HG02973 (cell line): ENCODE measurements around the gene BFAR.
"Not testable (repeated sequence)": the region's sequence is repeated elsewhere in the genome, so short reads cannot be mapped to it uniquely, and the experiment has no call there.

ENCODE experiments used
- ATAC-seq: cut with Tn5 transposase; IDR thresholded peaks from one replicate; pipeline ENCODE4 v1.9.1; 2021; ENCODE audit warnings: moderate library complexity; ENCODE audit not compliant: unreplicated experiment

BFAR gene, protein sequence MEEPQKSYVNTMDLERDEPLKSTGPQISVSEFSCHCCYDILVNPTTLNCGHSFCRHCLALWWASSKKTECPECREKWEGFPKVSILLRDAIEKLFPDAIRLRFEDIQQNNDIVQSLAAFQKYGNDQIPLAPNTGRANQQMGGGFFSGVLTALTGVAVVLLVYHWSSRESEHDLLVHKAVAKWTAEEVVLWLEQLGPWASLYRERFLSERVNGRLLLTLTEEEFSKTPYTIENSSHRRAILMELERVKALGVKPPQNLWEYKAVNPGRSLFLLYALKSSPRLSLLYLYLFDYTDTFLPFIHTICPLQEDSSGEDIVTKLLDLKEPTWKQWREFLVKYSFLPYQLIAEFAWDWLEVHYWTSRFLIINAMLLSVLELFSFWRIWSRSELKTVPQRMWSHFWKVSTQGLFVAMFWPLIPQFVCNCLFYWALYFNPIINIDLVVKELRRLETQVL

DNA sequence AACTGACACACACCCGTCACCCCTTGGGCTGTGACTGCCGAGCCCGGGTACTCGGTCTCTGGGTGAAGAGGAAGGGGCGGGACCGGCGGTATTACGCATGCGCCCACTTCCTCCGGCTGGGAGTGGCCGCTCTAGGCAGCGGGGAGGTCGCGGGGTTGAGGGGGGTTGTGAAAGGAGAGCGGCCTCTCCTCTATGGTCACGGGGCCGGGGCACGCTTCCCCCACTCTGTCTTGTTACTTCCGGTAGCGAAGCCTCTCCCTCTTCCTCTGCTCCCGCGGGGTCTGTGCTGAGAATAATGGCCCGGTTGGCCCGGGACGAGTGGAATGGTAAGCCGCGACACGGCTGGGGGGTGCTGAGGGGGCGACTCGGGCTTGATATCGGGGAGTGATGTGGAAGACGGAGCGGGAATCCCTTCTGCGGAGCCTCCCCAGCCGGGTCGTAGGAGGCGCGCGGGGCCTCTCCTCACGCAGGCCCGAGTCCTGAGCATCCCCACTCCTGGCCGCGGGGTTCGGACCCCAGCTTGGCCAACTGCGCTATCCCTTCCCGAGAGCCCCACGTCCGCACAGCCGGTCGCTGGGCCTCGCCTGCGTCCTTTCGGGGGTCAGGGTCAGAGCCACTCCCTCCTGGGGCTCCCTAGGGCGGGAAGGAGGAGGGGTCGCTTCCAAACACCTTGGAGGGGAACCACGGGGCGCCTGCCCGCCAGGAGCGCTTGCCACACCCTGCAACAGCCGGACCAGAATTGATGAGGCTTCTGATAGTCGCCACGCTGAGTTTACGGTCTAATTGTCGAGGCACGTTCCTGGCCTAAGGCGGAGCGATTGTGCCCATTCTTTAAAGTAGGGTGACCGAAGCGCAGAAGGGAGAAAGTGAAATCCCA lies at the start of gene BFAR:
TSS of gene BFAR (plus strand) at position 259 of the 877 bp plus-strand sequence. CDS start 11,396 bp downstream, outside the sequence.
- peak; percentile 72 for ATAC-seq

DNA sequence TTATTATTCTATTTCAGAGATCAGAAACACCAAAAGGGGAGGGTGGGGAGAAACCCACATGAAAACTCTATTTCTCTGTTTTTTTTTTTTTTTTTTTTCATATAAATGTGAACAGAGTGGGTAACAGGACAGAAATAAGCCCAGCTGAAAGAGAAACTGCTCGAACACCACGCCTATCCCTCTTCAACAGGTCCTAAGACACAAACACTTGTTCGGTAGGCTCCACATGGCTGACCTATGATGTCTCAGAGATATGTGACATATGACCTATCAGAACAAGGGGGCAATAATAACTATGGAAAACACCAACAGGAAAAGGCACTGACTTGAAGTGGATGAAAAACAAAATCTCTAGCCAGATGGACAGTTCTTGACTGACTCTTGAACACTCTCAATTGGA lies 47.5 kb upstream of the BFAR start:
- ATAC-seq, result no peak

DNA sequence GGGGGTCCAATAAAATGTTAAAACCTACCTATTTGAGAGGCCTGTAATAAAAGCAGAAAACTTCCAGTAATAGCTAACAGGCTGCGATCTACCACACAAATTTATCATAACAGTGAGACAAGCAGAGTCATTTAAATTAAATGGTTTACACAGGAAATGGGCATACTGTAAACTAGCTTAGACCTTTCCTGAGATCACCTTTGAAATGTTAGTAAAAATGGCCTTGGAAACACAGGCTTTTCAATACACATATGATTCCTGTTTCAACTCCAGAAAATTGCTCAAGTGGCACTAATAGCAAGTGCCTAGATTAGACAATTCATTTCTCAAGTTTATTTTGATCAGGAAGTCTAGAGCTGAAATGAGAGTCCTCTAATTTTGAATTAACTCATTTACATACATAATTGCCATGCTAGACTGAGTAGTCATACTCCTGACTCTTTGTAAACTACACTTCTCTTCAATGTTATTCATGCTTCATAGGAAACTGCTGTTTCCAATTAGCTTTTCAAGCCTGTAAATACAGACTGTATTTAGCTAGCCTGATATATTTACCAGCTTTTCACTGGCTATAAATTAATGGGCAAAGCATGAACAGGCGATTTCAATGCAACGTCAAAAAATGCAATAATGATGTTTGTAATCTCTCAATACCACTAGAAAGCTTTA lies 46.0 kb upstream of the BFAR start:
- ATAC-seq, result no peak

DNA sequence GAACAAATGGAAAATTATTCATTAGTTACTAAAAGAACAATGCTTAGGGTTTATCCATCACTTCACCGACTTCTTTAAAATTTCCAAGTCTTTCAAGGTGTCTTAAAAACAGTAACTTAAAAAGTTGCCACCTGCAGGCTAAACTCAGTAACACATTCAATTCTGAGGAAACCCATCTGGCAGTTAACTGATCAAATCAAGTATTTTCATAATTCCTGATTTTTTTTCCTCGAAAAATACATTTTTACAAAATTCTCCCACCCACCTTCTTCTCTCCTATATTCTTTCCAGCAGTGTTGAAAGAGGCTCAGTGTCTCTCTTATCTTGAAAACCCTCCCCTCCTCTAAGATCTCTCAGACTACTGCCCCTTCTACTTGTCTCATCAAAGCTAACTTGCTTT lies 32.6 kb upstream of the BFAR start:
- ATAC-seq, result no peak

DNA sequence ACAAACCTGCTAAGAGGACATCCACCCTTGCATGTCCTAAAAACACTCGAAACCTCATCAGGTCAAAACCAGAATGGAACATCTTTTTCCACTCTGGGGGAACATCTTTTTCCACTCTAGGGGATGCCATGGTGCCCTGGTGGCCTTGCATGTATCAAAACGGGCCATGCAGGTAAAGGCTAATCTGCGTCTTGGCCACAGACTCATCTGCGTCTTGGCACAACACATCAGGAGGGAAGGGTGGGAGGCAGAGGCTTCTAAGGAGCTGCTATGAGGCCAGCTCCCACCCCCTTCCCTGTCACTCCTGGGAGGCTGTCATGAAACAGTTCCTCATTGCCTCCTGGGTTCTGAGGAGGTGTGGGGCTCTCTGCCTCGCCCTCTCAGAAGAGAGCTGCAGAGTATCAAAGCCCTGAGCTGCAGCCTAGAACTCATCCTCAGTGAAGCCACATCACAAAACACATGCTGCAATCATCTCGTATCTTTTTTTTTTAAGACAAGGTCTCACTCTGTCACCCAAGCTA lies 30.2 kb upstream of the BFAR start:
- ATAC-seq, result no peak

DNA sequence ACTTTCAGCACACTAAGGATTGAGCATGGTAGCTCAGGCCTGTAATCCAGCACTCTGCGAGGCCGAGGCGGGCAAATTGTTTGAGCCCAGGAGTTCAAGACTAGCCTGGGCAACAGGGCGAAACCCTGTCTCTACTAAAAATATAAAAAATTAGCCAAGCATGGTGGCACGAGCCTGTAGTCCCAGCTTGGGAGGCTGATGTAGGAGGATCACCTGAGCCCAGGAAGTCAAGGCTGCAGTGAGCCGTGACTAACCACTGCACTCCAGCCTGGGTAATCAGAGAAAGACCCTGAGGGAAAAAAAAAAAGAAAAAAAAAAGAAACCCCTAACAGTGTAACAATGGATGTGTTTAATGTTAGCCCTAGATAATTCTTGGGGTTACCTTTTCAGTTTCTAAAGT lies 26.6 kb upstream of the BFAR start:
- no peak for ATAC-seq

DNA sequence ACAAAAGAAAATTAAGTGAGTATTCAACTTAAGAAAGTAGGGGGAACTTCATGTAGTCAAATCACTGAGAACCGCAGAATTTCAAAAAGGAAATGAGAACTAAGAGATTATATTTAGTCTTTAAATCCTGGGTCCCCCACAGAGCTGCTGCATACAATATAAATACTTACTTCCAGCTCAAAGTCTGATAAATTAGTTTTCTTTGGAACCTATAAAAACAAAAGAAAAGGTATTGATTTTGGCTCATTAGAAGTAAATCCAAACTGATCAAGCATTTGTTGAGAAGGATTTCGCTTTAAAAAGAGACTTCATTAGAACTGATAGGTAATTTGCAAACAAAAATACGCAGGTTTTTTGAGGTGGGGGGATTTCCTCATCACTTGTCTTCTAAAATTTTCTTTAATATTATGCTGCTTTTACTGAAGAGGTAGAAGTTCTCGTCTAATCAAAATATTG lies 24.6 kb upstream of the BFAR start:
- ATAC-seq, result no peak

DNA sequence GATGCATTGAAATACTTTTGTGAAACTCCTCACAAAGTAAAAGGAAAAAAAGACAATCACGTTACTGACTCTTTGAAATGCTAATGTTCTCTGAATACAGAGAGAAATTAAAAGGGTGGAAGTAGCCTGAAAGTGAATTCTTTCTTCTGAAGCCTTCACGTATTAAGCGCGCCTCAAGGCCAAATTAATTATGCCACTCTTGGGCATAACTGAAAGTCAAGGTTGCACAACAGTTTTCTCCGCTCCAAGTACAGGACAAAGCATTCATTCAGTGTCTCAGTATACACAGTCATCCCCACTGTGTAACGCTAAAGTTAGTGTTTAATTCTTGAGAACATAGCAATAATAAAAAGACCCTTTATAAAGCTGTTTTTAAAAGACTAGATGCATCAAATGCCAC lies 24.1 kb upstream of the BFAR start:
- no peak for ATAC-seq

DNA sequence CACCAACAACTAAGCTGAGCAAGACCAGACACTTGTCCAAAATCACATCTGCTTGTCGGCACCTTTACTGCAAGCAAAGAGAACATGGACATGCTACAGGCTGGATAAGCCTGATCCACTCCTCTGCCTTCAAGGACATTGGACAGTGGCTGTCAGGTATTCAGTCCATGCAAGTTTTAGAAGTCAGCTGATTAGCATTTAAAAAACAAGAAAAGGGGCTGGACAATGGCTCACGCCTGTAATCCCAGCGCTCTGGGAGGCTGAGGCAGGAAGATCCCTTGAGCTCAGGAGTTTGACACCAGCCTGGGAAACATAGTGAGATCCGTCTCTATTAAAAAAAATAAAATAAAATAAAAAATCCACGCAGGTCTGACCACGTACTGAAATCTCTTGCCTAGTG lies 23.0 kb upstream of the BFAR start:
- no peak for ATAC-seq

DNA sequence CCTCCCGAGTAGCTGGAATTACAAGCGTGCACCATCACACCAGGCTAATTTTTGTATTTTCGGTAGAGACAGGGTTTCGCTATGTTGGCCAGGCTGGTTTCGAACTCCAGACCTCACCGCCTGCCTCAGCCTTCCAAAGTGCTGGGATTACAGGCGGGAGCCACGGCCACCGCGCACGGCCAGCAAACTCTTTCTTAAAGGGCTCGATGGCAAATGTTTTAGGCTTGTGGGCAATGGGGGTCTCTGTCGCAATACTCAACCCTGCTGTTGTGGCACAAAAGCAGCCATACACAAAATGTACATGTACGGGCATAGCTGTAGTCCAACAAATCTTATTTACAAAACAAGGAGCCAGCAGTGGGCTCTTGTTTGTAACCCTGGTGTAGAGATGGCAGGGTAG lies 21.1 kb upstream of the BFAR start:
- no peak for ATAC-seq

DNA sequence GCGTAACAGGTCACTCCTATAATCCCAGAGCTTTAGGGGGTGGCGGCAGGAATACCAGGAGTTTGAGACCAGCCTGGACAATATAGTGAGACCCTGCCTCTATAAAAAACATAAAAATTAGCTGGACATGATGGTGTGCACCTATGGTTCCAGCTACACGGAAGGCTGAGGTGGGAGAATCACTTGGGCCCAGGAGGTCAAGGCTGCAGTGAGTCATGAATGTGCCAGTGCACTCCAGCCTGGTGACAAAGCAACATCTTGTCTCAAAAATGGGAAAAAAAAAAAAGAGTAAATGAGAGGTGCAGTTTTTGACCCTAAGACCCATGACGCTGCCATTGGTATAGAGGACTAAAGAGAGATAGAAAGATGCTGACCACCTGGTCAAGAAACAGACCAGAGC lies 18.8 kb upstream of the BFAR start:
- ATAC-seq, result no peak

DNA sequence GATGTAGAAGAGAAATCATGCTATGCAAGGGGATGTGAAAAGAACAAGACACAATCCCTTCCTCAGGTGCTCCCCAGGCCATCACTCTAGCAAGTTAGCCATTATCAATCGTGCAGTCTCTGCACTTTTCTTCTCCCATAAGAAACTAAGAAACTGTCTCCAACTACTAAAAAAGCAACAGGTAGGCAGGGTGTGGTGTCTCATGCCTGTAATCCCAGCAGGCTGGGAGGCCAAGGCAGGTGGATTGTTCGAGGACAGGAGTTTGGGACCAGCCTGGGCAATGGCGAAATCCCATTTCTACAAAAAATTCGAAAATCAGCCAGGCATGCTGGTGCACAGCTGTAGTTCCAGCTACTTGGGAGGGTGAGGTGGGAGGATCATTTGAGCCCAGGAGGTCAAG lies 16.5 kb upstream of the BFAR start:
- ATAC-seq, result no peak

DNA sequence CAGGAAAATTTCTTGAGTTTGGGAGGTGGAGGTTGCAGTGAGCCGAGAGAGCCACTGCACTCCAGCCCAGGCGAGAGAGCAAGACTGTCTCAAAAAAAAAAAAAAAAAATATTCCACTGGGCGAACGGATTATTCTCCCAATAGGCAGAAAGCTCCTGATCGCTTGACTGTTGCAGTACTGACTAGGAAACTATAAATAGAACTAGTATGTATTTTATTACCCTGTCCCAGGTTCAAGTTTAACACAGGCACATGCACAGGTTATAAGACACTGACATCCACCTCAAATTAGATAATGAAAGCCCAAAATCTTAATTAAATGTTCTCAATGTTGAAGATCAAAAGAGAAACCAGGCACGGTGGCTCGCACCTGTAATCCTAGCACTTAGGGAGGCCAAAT lies 14.2 kb upstream of the BFAR start:
- ATAC-seq, result no peak

DNA sequence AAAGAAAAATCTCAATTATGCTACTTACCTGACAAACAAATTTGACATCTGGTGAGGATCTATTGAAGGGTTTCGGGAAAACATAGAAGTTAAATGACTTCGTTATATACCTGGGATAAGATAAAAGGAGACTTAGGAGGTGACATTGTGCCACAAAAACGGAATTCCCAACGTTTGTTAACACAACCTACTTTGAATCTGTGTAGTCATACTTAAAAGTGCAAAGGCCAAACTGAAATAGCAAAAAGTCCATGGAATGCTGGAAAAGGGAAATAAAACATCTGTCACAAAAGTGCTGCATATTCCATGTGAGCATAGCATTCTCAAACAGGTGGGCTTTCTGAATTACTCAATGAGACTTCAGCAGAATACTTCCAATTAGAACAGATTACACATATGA lies 5.7 kb upstream of the BFAR start:
- ATAC-seq, result no peak

DNA sequence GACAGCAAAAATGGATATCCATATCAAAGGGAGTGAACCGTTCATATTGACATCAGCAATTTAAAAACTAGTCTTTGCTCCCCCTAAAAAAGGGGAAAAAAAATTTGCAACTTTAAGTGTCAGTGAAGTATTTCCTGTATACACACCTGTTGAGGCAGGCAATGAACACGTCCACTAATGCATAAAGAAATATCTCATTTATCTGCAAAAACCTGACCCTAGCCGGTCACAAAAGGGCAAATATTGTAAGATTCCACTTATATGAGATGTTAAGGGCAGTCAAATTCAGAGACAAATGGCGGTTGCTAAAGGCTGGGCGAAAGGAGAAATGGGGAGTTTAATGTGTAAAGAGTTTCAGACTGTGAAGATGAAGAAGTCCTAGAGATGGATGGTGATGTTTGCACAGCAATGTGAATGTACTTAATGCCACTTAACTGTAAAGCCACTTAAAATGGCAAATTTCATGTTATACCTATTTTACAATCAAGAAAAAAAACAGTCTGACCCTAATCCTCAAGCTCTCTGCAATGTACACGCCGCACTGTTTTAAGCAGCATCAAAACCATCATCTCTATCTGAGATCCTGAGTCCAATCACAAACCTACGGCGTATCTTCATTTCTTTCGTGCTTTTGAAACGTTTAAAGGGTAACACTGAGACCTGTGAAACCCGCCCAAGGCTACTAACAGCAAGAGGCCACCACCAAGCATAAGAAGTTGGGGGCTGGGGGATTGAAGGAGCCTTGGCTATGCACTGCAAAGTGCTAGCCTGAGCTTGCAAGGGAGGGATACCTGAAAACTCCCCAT lies 3.7 kb upstream of the BFAR start:
- ATAC-seq, result no peak

DNA sequence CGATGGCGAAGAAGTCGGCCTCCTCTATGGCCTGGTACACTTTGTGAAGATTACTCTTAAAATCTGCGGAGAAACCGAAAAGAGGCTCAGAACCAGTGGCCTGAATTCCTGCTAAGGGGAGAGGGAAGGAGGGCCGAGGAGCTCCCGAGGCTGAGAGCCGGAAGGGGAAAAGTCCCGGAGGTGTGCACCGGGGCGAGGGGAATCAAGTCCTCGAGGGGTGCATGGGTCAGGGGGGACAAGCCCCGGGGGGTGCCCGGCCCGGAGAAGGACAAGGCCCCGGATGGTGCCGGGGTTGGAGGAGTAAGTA lies 3.2 kb upstream of the BFAR start:
- peak; percentile 2 for ATAC-seq

DNA sequence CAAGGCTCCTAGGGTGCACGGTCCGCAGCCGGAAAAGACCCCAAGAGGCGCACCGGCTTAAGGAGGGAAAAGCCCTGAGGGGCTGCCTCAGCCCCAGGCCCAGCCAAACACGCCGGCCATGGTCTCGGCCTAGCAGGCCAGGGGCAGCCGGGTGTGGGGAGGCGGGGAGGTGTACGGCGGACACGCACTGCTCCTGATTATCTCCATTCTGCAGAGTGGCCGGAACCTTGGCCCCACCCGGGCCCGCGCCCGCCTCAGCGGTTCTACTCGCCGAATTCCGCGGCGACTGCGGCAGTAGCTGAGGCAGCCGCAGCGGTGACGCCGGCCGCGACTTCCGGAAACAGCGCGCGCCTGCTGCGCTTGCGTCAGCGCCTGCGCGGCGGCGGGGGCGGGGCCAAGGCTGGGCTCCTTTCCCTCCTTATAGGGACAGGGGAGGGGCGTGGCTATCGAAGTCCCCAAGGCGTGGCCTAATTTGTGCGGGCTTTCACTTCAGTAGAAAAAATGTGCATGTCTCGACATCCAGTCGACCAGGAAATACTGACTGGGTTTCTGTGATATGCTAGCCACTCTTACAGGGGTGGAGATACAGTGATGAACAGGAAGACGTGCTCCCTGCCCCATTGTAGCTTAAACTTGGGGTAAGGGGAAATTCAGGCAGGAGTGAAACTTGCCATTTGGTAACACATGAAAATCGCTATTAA lies 2.7 kb upstream of the BFAR start, which contains the start of gene PARN:
TSS of gene PARN (minus strand) at position 342 of the 701 bp plus-strand sequence. CDS start at position 207, 135 bp downstream.
- peak; percentile 42 for ATAC-seq

DNA sequence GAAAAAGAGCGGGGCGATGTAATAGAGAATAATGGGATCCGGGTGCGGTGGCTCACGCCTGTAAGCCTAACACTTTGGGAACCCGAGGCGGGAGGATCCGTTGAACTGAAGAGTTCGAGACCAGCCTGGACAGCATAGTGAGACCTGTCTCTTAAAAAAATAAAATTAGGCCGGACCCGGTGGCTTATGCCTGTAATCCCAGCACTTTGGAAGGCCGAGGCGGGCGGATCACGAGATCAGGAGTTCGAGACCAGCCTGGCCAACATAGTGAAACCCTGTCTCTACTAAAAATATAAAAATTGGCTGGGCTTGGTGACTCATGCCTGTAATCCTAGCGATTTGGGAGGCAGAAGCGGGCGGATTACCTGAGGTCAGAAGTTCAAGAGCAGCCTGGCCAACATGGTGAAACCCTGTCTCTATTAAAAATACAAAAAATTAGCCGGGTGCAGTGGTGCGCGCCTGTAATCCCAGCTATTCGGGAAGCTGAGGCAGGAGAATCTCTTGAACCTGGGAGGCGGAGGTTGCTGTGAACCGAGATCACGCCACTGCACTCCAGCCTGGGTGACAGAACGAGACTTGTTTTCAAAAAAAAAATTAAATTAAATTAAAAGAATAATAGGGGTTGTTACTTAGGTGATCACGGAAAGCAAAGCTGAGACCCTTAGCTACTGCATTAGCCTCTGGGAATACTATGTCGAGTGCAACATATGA lies 2.0 kb upstream of the BFAR start:
- not testable (repeated sequence) for ATAC-seq

DNA sequence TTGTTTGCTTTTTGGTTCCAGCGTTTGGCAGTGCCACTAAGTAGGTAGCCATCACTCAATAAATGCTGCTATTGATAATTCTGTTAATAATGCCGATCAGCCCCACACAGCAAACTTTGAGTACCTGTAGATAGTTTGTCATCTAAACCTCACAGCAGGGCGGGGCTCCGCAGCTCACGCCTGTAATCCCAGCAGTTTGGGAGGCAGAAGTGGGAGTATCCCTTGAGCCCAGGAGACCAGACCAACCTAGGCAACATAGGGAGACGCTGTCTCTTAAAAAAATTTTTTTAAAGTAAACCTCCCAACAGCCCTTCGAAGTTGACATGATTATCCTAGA lies 1.6 kb downstream of the BFAR start:
- no peak for ATAC-seq
